Measurements from ENCODE around the gene CFAP99. TPM values are rescaled to one million over a fixed set of nuclear protein-coding genes. Genes with fewer than 3 reads are reported as not detected.
"Not testable (repeated sequence)": the region's sequence is repeated elsewhere in the genome, so short reads cannot be mapped to it uniquely, and the experiment has no call there.

The CFAP99 gene
- not detected in 2 replicates for total RNA-seq
- 0.06 TPM for polyA plus RNA-seq (2012)

DNA sequence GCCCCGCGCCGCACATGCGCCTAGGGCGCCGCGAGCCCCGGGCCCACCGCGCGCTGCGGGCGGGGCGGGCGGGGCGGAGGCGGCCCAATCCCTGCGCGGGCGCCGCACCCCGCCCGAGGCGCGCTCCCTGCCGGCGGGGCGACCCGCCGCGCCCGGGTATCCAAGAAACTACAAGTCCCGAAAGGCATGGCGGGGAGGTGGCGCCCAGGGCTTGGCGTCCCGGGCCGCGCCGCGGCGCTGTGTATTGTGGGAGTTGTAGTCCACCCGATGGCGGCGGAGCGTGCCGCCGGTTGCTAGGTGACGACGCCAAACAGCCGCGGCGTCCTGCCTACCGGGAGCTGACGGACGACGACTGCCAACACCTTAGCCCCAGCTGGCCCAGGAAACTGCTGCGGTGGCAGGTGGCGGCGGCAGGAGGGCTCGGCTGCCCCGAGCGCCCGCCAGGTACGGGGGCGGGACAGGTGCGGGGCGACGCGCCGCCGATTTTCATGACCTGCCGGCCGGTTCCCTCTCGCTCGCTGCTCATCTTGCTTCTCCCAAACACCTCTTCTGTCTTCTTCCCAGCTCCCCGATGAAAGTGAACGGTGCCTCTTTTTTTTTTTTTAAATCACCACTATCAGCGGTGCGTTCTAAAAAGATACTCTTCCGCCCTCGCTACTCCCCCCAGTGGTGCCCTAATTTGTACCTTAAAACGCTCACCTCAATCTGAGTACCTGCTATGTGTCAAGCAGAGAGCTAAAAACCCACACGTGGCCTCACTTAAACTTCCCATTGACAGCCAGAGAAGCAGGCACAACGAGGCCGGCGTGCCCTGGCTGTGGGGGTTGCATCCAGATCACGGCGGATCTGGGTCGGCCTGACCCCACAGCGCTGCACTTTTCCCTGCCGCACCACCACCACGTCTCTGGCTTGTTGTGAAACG, at the start of gene CFAP99:
Gene CFAP99 (plus strand): TSS at position 306 of the 922 bp plus-strand sequence.
- DNase-seq (ENCODE audit: low read depth) = peak; percentile 95

DNA sequence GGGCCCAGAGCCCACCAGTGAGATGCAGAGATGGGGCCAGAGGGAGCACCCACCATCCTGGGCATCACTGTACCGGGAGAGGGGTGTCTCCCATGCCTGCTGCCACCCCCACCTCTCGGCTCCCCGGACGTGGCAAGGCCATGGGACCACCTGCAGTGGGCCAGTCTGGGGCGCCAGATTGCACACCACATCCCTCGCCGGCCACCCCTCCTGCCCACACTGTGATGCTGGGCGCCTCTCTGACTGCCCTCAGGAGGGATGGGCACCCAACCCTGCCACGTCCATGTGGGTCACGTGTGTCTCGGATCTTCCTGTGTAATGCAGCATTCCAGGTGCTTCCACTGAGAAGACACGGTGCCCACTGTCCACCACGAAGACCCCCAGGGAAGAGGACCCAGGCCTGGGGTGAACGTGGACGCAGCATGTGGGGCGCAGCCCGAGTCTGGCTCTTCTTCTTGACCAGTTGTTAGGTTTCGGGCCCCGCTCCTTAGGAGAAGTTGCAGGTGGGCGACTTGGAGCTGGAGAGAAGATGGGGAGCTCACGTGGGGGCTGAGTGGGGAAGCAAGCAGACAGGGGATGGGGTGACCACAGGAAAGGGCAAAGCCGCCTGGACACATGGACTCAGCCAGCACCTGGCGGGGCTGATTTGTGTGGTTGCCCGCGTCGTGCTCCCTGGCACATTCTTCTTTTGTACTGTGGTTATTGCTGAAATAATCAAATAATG, 48.0 kb upstream of the CFAP99 start:
- DNase-seq (ENCODE audit: low read depth) = peak; percentile 26

DNA sequence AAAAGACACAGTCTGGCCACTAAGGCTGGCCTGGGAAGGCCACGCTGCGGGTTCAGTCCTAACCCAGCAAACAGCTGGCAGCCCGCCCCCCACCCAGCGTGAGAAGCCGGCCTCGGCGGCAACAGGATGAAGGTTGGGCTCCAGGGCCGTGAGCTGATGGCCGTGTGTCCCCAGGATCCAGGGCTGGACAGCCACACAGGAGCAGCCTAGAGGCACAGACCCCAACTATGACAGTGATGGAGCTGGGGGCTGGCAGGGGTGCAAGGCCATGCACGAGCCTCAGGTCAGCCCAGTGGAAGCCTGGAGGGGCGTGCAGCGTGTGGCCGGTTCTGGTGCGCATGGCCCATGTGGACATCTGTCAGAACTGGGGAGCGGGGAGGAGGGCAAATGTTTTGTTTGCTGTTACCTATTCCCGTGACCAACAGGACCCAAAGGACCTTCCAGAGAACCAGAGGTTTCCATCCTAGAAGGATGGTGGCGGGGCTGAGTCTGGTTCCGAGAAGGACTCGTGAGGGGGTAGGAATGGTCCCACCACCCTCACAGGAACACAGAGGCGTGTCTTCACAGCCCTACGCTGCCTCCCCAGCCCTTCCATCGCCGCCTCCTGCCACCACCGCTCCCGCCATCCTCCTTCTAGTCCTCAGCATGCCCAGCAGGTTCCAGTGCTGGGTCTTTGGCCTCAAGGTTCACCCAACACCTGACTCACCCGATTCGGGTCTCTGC, 46.8 kb upstream of the CFAP99 start:
- peak; percentile 36 for DNase-seq (ENCODE audit: low read depth)

DNA sequence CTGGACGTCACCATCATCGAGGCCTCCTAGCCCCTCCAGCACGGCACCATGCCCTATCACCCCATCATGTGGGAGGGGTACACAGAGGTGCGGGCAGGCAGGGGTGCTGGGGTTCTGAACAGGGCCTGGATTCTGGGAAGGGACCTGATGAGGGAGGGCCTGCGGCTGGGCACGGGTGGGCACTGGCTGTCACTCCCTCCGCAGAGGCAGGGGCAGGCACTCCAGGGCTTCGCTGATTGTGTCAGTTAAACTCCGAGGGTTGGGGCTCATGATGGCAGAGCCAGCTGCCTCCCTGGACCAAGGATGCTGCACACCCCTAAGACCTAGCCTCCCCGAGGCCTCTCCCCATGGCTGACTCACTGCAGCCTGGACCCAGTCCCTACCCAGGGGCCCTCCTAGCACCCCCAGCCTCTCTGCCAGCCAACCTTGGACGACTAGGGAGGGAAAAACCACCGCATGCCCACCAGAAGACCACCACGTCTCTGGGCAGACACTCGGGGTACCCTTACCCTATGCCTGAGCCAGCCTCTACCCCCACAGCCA, 46.2 kb upstream of the CFAP99 start:
- DNase-seq (ENCODE audit: low read depth) = no peak

DNA sequence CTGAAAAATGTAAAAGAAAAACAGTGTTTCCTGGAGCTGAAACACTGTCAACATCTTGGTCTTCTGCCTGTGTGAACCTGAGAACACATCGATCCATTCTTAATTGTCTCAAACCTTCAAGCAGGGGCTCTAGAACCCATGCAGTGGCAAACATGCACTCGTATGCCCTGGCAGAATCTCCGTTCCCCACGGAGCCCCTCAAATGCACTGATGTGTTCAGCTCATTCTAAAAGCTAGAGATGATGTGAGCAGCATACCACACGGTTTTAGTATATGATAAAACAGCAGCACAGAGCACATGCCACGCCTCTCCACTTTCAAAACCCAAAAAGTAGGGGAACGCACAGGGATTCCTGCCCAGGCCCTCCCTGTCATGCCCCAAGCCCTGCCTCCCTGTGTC, 45.2 kb upstream of the CFAP99 start:
- DNase-seq (ENCODE audit: low read depth) = no peak

DNA sequence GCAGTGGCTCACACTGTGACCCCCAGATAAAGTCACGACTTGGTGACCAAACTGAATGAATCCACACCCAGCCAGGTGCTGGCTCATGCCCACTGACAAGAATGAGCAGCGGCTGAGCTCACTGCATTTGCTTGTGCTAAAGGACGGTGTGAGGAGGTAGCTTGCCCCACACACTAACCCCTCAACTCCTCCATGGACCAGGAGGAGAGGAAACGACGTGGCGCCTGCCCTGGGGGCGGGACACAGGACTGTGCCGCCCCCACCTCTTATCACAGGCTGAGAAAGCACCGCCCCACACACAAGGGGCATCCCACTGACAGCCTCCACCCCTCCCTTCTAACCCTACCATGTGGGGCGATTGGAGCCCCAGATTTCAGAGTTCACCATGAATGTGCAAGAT, 43.3 kb upstream of the CFAP99 start:
- DNase-seq (ENCODE audit: low read depth) = no peak

DNA sequence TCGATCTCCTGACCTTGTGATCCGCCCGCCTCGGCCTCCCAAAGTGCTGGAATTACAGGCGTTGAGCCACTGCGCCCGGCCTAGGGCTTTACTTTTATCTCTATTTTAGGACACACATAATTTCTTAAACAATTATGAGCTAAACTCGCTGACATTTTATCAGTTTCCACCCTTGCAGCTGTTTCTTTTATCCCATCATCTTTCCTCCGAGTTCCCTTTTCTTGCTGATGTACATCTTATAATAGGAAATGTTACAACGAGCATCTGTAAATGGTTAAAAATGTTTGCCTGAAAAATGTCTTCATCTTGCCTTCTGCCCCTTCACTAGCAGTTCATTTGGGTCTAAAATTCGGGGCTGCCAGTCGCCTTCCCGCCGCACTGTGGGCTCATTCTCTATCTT, 41.5 kb upstream of the CFAP99 start:
- no peak for DNase-seq (ENCODE audit: low read depth)

DNA sequence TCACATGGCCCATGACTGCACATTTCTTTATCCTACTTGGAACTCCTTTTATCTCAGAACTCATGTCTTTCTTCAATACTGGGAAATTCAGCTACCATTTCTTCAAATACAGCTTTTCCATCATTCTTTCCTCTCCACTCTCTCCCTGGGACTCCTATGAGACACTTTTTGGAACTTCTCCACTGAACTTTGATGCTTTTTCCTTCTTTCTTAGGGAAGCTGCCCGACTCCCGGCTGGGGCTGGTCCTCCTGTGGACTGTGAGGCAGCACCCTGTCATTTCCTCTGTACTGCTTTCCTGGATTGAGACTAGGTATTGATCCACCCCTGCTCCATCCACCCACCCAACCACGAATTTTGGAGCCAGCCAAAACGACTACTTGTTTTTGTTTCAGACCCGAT, 40.4 kb upstream of the CFAP99 start:
- no peak for DNase-seq (ENCODE audit: low read depth)

DNA sequence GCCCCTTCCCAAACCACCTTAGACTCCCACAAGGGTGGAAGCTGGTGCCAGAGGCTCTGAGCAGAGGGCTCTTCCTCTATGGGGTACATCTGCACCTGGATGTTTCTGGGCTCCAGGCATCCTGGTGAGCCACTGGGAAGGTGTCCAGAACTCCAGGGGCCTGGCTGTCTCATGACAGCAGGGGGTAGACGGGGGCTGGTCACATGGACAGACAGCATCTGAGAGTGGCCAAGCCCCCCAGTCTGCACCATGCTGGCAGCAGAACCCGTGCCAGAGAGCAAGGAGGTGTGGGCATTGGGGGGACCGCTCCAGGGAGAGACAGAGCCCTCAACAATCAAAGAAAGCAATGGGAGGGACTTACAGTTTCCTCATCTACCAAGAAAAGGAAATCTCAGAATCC, 39.9 kb upstream of the CFAP99 start:
- no peak for DNase-seq (ENCODE audit: low read depth)

DNA sequence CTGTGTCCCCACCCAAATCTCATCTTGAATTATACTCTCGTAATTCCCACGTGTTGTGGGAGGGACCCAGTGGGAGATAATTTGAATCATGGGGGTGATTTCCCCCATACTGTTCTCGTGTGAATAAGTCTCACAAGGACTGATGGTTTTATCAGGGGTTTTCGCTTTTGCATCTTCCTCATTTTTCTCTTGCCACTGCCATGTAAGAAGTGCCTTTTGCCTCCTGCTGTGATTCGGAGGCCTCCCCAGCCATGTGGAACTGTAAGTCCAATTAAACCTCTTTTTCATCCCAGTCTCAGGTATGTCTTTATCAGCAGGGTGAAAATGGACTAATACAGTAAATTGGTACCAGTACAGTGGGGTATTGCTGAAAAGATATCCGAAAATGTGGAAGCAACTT, 38.2 kb upstream of the CFAP99 start:
- not testable (repeated sequence) for DNase-seq (ENCODE audit: low read depth)

DNA sequence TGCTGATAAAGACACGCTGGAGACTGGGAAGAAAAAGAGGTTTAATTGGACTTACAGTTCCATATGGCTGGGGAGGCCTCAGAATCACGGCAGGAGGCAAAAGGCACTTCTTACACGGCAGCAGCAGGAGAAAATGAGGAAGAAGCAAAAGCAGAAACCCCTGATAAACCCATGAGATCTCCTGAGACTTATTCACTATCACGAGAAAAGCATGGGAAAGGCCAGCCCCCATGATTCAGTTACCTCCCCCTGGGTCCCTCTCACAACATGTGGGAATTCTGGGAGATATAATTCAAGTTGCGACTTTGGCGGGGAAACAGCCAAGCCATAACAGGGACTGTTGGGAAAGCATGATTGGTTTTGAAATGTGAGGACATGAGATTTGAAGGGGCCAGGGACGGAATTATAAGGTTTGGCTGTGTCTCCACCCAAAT, 36.0 kb upstream of the CFAP99 start:
- DNase-seq (ENCODE audit: low read depth) = not testable (repeated sequence)

DNA sequence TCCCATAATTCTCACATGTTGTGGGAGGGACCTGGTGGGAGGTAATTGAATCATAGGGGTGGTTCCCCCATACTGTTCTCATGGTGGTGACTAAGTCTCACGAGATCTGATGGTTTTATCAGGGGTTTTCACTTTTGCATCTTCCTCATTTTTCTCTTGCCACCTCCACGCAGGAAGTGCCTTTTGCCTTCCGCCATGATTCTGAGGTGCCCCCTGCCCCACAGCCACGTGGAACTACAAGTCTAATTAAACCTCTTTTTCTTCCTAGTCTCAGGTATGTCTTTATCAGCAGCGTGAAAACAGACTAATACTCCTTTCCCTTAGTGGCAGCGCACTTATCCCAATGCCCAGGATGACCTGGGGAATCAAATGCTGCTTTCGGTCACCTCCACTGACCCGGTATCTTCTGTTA, 35.5 kb upstream of the CFAP99 start:
- not testable (repeated sequence) for DNase-seq (ENCODE audit: low read depth)

DNA sequence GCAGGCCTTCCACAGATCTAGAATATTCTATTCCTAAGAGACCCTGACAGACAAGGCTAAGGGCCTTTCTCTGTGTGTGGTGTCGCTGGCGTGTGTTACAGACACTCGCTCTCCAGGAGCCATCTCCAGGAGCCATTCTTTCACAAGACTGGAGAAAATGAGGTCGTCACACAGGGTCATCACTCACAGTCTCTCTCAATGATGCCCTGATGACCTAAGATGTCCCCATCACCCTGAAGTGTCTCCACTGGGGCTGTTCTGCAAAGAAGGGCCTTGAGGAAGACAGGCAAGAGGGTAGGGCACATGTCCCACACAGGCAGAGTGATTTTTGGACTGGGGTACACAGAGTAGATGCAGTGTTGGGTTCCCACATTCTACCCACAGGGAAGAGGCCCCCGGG, 35.0 kb upstream of the CFAP99 start:
- DNase-seq (ENCODE audit: low read depth) = no peak

DNA sequence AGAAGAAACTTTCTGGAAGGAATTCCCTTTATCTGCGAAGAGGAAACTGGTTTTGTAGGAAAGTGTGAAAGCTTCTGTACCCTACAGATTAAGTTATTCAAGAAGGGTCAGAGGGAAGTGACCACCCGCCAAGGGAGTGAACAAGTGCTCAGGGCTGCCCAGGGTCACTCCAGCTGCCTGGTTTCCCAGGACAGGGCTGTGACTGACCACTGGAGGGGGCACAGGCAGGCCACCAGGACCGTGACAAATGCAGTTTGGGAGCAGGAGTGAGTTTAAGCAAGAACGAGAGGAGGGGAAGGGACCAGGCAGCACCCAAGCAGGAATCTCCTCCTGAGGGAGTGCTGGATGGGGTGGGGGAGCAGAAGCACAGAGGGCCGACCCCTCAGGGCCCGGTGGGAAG, 34.5 kb upstream of the CFAP99 start:
- DNase-seq (ENCODE audit: low read depth) = no peak

DNA sequence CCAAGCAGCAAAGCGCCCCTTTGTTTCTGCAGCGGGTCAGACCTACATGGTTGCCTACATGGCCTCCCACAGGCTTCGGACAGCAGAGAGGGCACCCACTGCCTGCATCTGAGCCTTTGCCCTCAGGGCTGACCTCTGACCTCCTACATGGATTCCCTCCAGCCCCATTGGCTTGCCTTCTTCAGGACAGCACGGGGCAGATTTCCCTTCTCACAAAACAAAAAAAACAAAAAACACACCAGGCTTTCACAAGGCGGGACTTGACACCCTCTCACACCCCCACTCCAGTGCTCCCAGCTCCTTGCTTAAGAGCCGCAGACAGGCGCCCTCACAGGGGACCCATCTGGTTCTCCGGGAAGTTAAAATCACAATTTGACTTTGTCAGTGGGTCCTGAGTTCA, 33.2 kb upstream of the CFAP99 start:
- DNase-seq (ENCODE audit: low read depth) = no peak

DNA sequence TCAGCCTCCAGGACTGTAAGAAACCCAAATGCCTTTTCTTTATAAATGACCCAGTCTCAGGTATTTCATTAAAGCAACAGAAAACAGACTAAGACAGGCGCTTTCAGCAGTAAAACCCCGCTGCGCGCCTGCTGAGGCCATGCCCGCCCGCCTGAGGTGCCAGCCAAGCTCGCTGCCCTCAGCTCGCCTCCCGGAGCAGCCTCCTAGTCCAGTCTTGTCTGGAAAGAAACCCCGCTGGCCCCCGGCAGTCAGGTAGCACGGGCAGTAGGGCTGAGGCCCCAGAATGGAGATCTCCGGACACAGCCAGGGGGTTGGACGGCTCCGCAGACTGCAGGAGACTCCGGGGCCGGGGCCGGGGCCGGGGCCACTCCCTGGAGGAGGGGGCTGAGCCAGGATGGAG, 32.0 kb upstream of the CFAP99 start:
- no peak for DNase-seq (ENCODE audit: low read depth)

DNA sequence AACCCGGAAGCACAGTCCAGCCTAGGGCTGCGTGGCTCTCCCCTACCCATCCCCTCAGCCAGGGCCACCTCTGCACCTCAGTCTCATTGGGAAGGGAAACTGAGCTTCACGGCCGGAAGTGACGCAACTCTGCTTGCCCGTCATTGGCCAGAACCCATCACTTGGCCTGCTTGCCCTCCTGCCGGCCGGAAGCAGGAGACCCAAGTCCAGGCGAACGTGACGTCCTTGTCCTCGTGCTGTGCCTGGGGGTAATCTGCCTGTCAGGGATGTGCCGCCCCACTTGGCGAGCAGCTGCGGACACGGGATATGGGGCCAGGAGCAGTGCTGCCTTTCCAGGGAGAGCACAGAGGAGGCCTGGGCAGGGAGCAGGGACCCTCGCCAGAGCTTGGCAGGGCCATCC, 31.5 kb upstream of the CFAP99 start:
- DNase-seq (ENCODE audit: low read depth) = no peak

DNA sequence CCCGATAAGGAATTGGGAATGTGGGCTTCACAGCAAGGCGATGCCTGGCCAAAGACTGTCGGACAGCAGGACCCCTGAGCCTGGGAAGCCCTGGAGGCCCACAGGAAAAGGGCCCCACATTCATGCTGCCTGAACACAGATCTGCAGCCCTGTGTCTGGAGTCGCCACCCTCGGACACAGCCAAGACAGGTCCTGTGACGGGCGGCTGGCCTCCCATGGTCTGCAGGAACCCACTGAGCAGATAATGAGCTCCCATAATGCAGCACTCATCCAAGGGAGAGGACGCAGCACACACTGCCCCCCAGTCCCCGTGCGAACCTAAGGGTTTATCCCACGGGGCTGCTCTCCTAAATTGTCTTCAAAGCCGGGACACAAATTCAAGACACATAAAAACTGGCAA, 30.9 kb upstream of the CFAP99 start:
- no peak for DNase-seq (ENCODE audit: low read depth)

DNA sequence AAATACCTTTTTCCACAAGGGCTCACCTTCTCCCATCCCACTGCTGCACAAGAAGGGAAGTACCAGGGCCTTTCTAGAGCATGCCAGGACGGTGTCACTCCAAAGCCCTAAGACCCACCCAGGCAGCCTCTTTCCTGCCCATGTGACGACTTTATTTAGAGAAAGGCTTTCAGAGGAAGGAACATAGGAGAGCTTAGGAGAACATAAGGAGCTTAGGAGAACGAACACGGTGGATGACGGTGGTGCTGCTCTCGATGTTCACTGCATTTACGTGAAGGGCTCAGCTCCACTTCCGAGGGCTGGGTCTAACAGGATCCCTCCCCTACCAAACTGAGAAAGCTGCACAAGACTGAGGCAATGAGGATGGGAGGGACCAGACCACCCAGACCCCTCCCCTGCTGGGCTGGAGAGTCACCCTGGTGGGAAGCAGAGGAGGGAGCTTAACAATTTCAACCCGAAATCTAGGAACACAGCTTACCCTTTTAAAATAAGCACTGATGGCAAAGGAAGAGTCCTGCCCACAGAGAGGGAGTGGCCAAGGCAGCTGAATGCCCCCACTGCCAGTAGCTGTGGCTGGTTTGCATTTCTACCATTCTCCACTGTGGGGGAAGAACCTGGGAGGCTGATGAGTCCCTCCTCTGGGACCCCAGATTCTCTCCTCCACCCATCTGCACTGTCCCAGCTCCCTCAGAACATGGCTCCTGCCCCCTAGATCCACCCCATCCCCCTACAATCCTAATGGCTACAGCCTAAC, 30.1 kb upstream of the CFAP99 start:
- DNase-seq (ENCODE audit: low read depth) = peak; percentile 57

DNA sequence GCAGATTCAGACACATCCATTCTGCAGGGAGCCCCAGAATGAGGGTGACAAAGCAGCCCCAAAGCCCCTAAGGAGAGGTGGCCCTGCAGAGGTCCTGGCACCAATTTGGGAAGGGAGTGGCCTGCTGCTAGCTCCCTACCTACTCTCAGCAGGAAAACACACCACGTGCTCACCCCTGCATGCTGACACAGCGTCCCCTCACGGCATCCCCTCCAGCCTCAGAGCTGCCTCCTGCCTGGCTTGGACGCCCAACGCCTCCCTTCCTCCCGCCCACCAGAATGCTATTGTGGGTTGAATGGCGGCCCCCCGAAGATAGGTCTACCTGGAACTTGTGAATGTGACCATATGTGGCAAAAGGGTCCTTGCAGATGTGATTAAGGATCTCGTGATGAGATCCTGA, 29.1 kb upstream of the CFAP99 start:
- DNase-seq (ENCODE audit: low read depth) = no peak

DNA sequence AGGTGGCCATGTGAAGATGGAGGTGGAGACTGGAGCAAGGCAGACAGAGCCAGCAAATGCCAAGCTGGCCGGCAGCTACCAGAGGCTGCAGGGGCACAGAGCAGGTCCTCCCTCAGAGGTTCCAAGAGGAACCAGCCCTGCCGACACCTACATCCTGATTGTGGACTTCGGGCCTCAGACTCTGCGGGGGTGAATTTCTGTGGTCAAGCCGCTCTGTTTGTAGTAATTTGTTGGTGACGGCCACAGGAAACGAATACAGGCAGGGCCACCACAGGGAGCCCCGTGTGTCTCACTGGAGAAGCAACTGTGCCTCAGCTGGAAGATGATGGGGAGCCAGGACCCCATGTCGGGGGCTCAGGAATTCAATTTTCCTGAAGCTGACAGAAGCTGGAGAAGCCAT, 28.6 kb upstream of the CFAP99 start:
- DNase-seq (ENCODE audit: low read depth) = no peak
